ENCODE measurements around the gene DPPA5. TPM values are rescaled to one million over a fixed set of nuclear protein-coding genes. Genes with fewer than 3 reads are reported as not detected.

The DPPA5 gene
- total and polyA plus RNA-seq, 9 of the 15 experiments (the other 6 are each of a cell fraction or from before 2014, with no cell fraction given) = not detected

- peak in 1 of 2 experiments; percentile 98 for TF ChIP-seq E2F6 (IDR thresholded peaks at IDR 0.05; ENCODE audit: borderline replicate concordance in 1 of 2, extremely low read depth in 1 of 2, insufficient read depth in 1 of 2, insufficient read length in 1 of 2, low read depth in 1 of 2, low read length in 1 of 2, poor library complexity in 1 of 2, severe bottlenecking in 1 of 2)
- 0 out of 2 replicates have a peak, but pooled peaks have one; percentile 4 for TF ChIP-seq DMBX1 (CRISPR knock-in tag; IDR thresholded peaks at IDR 0.05; ENCODE audit: borderline replicate concordance)
Observed at GRCh38 chr6:73309535-73309784, 44.6 kb downstream of the DPPA5 start (continued).

- POLR2A ChIA-PET = interaction anchor here (0.6 to 1.4 kb wide), 10 partner anchors 9 to 293 kb away, joined by 3 to 9 read pairs (median 3); no protein-coding TSS in a partner anchor
- Histone ChIP-seq H3K9me1 (ENCODE audit: control insufficient read depth, insufficient read depth, low read length) (no peaks in the 10 kb centered on the region), H3K27me3 (ENCODE audit: control insufficient read depth in 2 of 2, insufficient read depth in 2 of 2, low read length in 2 of 2) (no peaks in the 10 kb centered on the region), H3K27ac (ENCODE audit: extremely low read depth, low read depth, low read length) (peak overlapping the region; percentile 75), H3K36me3 (ENCODE audit: control insufficient read depth, insufficient read depth, low read length) (no peaks in the 10 kb centered on the region), H3K9ac (ENCODE audit: insufficient read depth in 1 of 2, low read depth in 2 of 2, low read length in 2 of 2) (peak overlapping the region; percentile 79 to 96), H3K4me2 (ENCODE audit: insufficient read depth, low read length) (peak overlapping the region; percentile 94), H4K20me1 (replicated peaks; ENCODE audit: control insufficient read depth, insufficient read depth, low read length) (no peaks in the 10 kb centered on the region), H3K4me1 (replicated peaks in 1 of 2; ENCODE audit: control insufficient read depth in 2 of 2, insufficient read depth in 2 of 2, low read length in 2 of 2) (peaks cover 0 to 28% of the 10 kb centered on the region in 2 experiments; a peak in 3 of 5 replicates), H3K79me2 (ENCODE audit: control insufficient read depth, insufficient read depth, low read length) (peaks cover 37% of the 10 kb centered on the region), H3K4me3 (peak overlapping the region; percentile 60), H3K9me3 (replicated peaks; ENCODE audit: control insufficient read depth, insufficient read depth, low read depth, low read length) (no peaks in the 10 kb centered on the region), H2AFZ (ENCODE audit: low read depth, low read length) (peak overlapping the region; percentile 98)
- FAIRE-seq (peak; percentile 15), DNase-seq (ENCODE audit: extremely low read depth in 1 of 4, low spot score in 3 of 4) (peak; percentile 52 to 68 (median 62)), ATAC-seq (peak; percentile 68)
- WGBS (ENCODE audit: insufficient coverage, low coverage, missing lambda C conversion rate) = 51% methylated on average over 22 of the region's 26 CpGs
- CTCF ChIA-PET (ENCODE audit: low intra/inter-chr PET ratio) = no interaction called here
- no TSS peak for BruUV-seq (replicated peaks)
- intact Hi-C loops (cut with micrococcal nuclease) (no loop called here), in situ Hi-C loops (cut with MboI) (no loop called here)
- TF ChIP-seq SLC30A9 (CRISPR knock-in tag; IDR thresholded peaks at IDR 0.05) (no peak), RCOR1 (IDR thresholded peaks at IDR 0.05; ENCODE audit: borderline replicate concordance in 1 of 2, low read depth in 2 of 2, low read length in 2 of 2) (peak in 1 of 2 experiments; percentile 44; a peak in 1 of 4 replicates), ZBTB40 (IDR thresholded peaks at IDR 0.05) (peak; percentile 59; the same call in 1 of the 2 replicates), ZBTB40 (CRISPR knock-in tag; IDR thresholded peaks at IDR 0.05) (no peak), CHD1 (IDR thresholded peaks at IDR 0.05; ENCODE audit: low read length) (peak; percentile 30)
Observed at GRCh38 chr6:73308712-73309534, 45.2 kb downstream of the DPPA5 start.

Measured in K562 (cell line).